ENCODE results near the gene CAMSAP3. TPM values are rescaled to one million over a fixed set of nuclear protein-coding genes. Genes with fewer than 3 reads are reported as not detected.

The CAMSAP3 gene, protein sequence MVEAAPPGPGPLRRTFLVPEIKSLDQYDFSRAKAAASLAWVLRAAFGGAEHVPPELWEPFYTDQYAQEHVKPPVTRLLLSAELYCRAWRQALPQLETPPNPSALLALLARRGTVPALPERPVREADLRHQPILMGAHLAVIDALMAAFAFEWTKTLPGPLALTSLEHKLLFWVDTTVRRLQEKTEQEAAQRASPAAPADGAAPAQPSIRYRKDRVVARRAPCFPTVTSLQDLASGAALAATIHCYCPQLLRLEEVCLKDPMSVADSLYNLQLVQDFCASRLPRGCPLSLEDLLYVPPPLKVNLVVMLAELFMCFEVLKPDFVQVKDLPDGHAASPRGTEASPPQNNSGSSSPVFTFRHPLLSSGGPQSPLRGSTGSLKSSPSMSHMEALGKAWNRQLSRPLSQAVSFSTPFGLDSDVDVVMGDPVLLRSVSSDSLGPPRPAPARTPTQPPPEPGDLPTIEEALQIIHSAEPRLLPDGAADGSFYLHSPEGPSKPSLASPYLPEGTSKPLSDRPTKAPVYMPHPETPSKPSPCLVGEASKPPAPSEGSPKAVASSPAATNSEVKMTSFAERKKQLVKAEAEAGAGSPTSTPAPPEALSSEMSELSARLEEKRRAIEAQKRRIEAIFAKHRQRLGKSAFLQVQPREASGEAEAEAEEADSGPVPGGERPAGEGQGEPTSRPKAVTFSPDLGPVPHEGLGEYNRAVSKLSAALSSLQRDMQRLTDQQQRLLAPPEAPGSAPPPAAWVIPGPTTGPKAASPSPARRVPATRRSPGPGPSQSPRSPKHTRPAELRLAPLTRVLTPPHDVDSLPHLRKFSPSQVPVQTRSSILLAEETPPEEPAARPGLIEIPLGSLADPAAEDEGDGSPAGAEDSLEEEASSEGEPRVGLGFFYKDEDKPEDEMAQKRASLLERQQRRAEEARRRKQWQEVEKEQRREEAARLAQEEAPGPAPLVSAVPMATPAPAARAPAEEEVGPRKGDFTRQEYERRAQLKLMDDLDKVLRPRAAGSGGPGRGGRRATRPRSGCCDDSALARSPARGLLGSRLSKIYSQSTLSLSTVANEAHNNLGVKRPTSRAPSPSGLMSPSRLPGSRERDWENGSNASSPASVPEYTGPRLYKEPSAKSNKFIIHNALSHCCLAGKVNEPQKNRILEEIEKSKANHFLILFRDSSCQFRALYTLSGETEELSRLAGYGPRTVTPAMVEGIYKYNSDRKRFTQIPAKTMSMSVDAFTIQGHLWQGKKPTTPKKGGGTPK
- polyA plus RNA-seq (2012; ENCODE audit: insufficient read depth, insufficient read length, low read depth) = 11.5 TPM

DNA sequence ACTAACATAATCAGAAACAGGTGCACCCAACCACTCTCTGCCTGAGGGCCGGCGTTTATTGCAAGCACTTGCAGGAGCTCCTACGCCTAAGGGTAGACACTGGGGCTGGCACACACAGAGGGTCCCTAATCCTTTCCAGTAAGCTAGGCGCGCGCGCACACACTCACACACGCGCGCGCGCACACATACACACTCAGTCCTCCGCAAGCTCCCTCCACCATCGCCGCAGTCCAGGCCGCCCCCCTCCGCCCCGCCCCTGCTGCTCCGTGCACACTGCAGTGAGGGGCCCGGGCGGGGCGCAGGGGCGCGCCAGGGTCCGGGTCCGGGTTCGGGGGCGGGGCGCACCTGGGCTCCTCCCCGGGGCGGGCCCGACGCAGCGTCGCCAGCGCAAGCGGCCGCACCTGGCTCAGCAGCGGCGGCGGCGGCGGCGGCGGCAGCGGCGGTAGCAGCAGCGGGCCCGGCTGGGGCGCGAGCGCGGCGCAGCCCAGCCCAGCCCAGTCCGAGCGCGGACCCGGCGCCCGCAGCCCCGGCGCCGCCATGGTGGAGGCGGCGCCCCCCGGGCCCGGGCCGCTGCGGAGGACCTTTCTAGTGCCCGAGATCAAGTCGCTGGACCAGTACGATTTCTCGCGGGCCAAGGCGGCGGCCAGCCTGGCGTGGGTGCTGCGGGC is at the start of gene CAMSAP3:
Gene CAMSAP3, plus strand, starts transcription at position 398 of the 668 bp plus-strand sequence. Its CDS starts 140 bp downstream, at position 538.
- Histone ChIP-seq H3K36me3 (no peaks in the 10 kb centered on the region), H3K4me3 (ENCODE audit: low read depth, low read length) (peak within 1 kb of the TSS; percentile 47), H3K9me3 (no peaks in the 10 kb centered on the region), H3K27me3 (peaks cover 6% of the 10 kb centered on the region; the same call in 1 of the 2 replicates), H3K4me1 (peaks cover 7% of the 10 kb centered on the region)
- DNase-seq = peak; percentile 77
- TF ChIP-seq, protein P1, sequence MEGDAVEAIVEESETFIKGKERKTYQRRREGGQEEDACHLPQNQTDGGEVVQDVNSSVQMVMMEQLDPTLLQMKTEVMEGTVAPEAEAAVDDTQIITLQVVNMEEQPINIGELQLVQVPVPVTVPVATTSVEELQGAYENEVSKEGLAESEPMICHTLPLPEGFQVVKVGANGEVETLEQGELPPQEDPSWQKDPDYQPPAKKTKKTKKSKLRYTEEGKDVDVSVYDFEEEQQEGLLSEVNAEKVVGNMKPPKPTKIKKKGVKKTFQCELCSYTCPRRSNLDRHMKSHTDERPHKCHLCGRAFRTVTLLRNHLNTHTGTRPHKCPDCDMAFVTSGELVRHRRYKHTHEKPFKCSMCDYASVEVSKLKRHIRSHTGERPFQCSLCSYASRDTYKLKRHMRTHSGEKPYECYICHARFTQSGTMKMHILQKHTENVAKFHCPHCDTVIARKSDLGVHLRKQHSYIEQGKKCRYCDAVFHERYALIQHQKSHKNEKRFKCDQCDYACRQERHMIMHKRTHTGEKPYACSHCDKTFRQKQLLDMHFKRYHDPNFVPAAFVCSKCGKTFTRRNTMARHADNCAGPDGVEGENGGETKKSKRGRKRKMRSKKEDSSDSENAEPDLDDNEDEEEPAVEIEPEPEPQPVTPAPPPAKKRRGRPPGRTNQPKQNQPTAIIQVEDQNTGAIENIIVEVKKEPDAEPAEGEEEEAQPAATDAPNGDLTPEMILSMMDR (IDR thresholded peaks at IDR 0.05; ENCODE audit: low read depth, low read length) = no peak

DNA sequence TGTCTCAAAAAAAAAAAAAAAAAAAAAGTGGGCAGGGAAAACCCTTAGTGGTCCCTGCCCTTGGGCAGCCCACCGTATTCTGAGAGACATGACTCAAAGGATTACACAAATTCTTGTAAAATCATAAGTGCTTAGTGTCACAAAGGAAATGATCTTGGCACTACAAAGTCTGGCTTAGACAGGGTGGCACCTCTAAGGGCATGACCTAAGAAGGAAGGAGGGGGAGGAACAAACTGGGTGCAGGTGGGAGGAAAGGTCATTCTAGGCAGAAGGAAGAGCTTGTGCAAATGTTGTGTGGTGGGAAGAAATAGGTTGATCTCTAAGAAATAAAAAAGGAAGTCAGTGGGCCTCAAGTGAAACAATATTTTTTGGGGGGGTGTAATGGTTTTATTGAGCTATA is 49.8 kb upstream of the CAMSAP3 start:
- Histone ChIP-seq H3K4me1 (peaks cover 2% of the 10 kb centered on the region; the same call in 1 of the 2 replicates), H3K27me3 (no peaks in the 10 kb centered on the region), H3K9me3 (no peaks in the 10 kb centered on the region), H3K4me3 (ENCODE audit: low read depth, low read length) (no peak overlapping the region), H3K36me3 (no peaks in the 10 kb centered on the region)
- TF ChIP-seq, protein P1 (IDR thresholded peaks at IDR 0.05; ENCODE audit: low read depth, low read length) = no peak
- no peak for DNase-seq

DNA sequence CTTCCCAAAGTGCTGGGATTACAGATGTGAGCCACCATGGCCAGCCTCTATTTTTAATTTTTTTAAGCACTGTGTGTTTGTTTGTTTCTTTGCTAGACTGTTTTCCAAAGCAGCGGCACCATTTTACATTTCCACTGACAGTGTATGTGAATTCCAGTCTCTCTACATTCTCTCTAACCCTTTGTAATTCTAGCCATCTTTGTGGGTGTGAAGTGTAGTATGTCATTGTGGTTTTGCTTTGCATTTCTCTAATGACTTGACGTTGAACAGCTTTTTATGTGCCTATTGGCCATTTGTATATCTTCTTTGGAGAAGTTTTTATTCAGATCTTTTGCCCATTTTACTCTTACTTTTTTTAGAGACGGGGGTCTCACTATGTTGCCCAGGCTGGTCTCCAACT is 48.5 kb upstream of the CAMSAP3 start:
- Histone ChIP-seq H3K4me3 (ENCODE audit: low read depth, low read length) (no peak overlapping the region), H3K27me3 (no peaks in the 10 kb centered on the region), H3K36me3 (no peaks in the 10 kb centered on the region), H3K9me3 (no peaks in the 10 kb centered on the region), H3K4me1 (no peaks in the 10 kb centered on the region)
- TF ChIP-seq, protein P1 (IDR thresholded peaks at IDR 0.05; ENCODE audit: low read depth, low read length) = no peak
- DNase-seq = no peak

GRCh38 chr19:7549429-7550148 is 46.1 kb upstream of the CAMSAP3 start:
- DNase-seq = no peak
- H3K27me3 ChIP-seq = no peaks in the 10 kb centered on the region
- H3K4me3 ChIP-seq (ENCODE audit: low read depth, low read length) = no peak overlapping the region
- no peaks in the 10 kb centered on the region for H3K4me1 ChIP-seq
- TF ChIP-seq, protein P1 (IDR thresholded peaks at IDR 0.05; ENCODE audit: low read depth, low read length) = no peak
- H3K36me3 ChIP-seq = no peaks in the 10 kb centered on the region
- no peaks in the 10 kb centered on the region for H3K9me3 ChIP-seq

GRCh38 chr19:7550169-7550770 is 45.4 kb upstream of the CAMSAP3 start:
- no peak for DNase-seq
- Histone ChIP-seq H3K27me3 (no peaks in the 10 kb centered on the region), H3K4me1 (no peaks in the 10 kb centered on the region), H3K36me3 (no peaks in the 10 kb centered on the region), H3K9me3 (no peaks in the 10 kb centered on the region), H3K4me3 (ENCODE audit: low read depth, low read length) (no peak overlapping the region)
- TF ChIP-seq, protein P1 (IDR thresholded peaks at IDR 0.05; ENCODE audit: low read depth, low read length) = no peak
